CD4-positive, alpha-beta T cell treated with Interleukin-4 for 4 hours (primary cell): ENCODE measurements around the gene BMI1.

Experiments used
- DNase-seq: peaks from one replicate; pipeline ENCODE4 v3.0.0-alpha.2; 2020

BMI1 gene

GRCh38 chr10:22319980-22320558 lies 830 bp upstream of the BMI1 start:
- no peak for DNase-seq

GRCh38 chr10:22321156-22321923 lies 441 bp downstream of the BMI1 start:
- peak; percentile 55 for DNase-seq

GRCh38 chr10:22321924-22322640 lies 1.2 kb downstream of the BMI1 start:
- DNase-seq = no peak

- no peak for DNase-seq
Measured at GRCh38 chr10:22322641-22323160, 1.8 kb downstream of the BMI1 start.

- no peak for DNase-seq
Measured at GRCh38 chr10:22323538-22324305, 2.8 kb downstream of the BMI1 start.

- DNase-seq = no peak
Measured at GRCh38 chr10:22324413-22324812, 3.5 kb downstream of the BMI1 start.

- DNase-seq = no peak
Measured at GRCh38 chr10:22324893-22325271, 4.0 kb downstream of the BMI1 start.

- DNase-seq = peak; percentile 81
Measured at GRCh38 chr10:22325272-22326144, 4.6 kb downstream of the BMI1 start.

- no peak for DNase-seq
Measured at GRCh38 chr10:22326145-22326702, 5.3 kb downstream of the BMI1 start.

GRCh38 chr10:22329150-22329549 lies 8.3 kb downstream of the BMI1 start:
- DNase-seq = no peak

- no peak for DNase-seq
Measured at GRCh38 chr10:22332116-22332692, 11.3 kb downstream of the BMI1 start.

GRCh38 chr10:22333167-22333974 lies 12.5 kb downstream of the BMI1 start:
- DNase-seq = peak; percentile 57

- DNase-seq = no peak
Measured at GRCh38 chr10:22333975-22334282, 13.0 kb downstream of the BMI1 start.

- DNase-seq = no peak
Measured at GRCh38 chr10:22334414-22335172, 13.7 kb downstream of the BMI1 start.

- peak; percentile 73 for DNase-seq
Measured at GRCh38 chr10:22335173-22335933, 14.5 kb downstream of the BMI1 start.

GRCh38 chr10:22338185-22338900 lies 17.4 kb downstream of the BMI1 start:
- DNase-seq = no peak

GRCh38 chr10:22338931-22339330 lies 18.0 kb downstream of the BMI1 start:
- DNase-seq = no peak

GRCh38 chr10:22339761-22340328 lies 18.9 kb downstream of the BMI1 start:
- no peak for DNase-seq
